GM12878 (cell line): ENCODE results near the gene ARL10.

Experiments used
- MYC ChIP-seq: IDR thresholded peaks from 2 replicates; pipeline ENCODE4 v1.6.1; 2011; ENCODE audit warnings: mild to moderate bottlenecking, low read length, moderate library complexity, inconsistent platforms; ENCODE audit not compliant: insufficient read depth, insufficient replicate concordance, insufficient read length, severe bottlenecking
- NR2C2 ChIP-seq: IDR thresholded peaks from 2 replicates; pipeline ENCODE4 v1.6.1; 2011; ENCODE audit warnings: borderline replicate concordance, low read depth; ENCODE audit not compliant: control insufficient read depth, insufficient read length
- POLR2A ChIP-seq: IDR thresholded peaks from 2 replicates; pipeline ENCODE4 v1.6.1; 2011; ENCODE audit warnings: low read depth, mild to moderate bottlenecking, low read length
- POLR2AphosphoS5 ChIP-seq: IDR thresholded peaks from 2 replicates; pipeline ENCODE4 v1.6.1; 2011; ENCODE audit warnings: mild to moderate bottlenecking, low read length, inconsistent platforms
- SMC3 ChIP-seq: IDR thresholded peaks from 2 replicates; pipeline ENCODE4 v1.6.1; 2011; ENCODE audit warnings: low read length, improper control_type of control experiment, borderline replicate concordance
- TCF3 ChIP-seq: IDR thresholded peaks from 2 replicates; pipeline ENCODE4 v1.6.1; 2012; ENCODE audit warnings: low read depth, mild to moderate bottlenecking, low read length, borderline replicate concordance; ENCODE audit not compliant: insufficient read depth
- YY1 ChIP-seq: IDR thresholded peaks from 2 replicates; pipeline ENCODE4 v1.6.1; 2011; ENCODE audit warnings: low read depth, mild to moderate bottlenecking, low read length
- TF ChIP-seq, protein P1 (sequence below), 3 experiments: IDR thresholded peaks in 2 of 3; conservative IDR thresholded peaks in 1 of 3; 2 replicates each; pipeline ENCODE4 v1.5.1; 2011; ENCODE audit warnings: low read depth in 3 of 3, low read length in 3 of 3, mild to moderate bottlenecking in 3 of 3, control low read depth in 2 of 3, moderate library complexity in 2 of 3, inconsistent platforms in 1 of 3, mixed read lengths in 1 of 3; ENCODE audit not compliant: control insufficient read depth in 2 of 3, insufficient read depth in 1 of 3; ENCODE audit errors: extremely low read depth in 1 of 3
- TF ChIP-seq, protein P2 (sequence below): IDR thresholded peaks from 2 replicates; pipeline ENCODE4 v1.6.1; 2012; ENCODE audit warnings: low read length, inconsistent platforms
- TF ChIP-seq, protein P3 (sequence below): fragments of 450-650 bp; formaldehyde crosslinking; IDR thresholded peaks from 2 replicates; pipeline ENCODE4 v1.5.0; 2022; ENCODE audit warnings: mild to moderate bottlenecking, missing genetic modification characterization

DNA sequence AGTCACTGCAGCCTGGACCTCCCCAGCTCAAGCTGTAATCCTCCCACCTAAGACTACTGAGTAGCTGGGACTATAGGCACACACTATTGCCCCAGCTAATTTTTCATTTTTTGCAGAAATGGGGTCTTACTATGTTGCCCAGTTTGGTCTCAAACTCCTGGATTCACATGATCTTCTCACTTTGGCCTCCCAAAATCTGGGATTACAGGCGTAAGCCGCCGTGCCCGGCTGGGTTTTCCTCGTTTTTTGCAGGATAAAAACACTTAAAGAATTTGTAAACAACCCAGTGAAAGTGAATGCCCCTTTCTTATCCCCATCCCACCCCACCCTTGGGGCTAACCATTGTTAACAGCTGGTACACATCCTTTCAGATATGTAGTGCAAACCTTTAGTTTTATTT is 43.3 kb downstream of the ARL10 start:
- TF ChIP-seq, protein P1, sequence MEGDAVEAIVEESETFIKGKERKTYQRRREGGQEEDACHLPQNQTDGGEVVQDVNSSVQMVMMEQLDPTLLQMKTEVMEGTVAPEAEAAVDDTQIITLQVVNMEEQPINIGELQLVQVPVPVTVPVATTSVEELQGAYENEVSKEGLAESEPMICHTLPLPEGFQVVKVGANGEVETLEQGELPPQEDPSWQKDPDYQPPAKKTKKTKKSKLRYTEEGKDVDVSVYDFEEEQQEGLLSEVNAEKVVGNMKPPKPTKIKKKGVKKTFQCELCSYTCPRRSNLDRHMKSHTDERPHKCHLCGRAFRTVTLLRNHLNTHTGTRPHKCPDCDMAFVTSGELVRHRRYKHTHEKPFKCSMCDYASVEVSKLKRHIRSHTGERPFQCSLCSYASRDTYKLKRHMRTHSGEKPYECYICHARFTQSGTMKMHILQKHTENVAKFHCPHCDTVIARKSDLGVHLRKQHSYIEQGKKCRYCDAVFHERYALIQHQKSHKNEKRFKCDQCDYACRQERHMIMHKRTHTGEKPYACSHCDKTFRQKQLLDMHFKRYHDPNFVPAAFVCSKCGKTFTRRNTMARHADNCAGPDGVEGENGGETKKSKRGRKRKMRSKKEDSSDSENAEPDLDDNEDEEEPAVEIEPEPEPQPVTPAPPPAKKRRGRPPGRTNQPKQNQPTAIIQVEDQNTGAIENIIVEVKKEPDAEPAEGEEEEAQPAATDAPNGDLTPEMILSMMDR (IDR thresholded peaks at IDR 0.05 in 2 of 3, conservative IDR thresholded peaks at IDR 0.05 in 1 of 3; ENCODE audit: control insufficient read depth in 2 of 3, extremely low read depth in 1 of 3, insufficient read depth in 1 of 3, low read depth in 3 of 3, low read length in 3 of 3), result no peak
- TF ChIP-seq SMC3, result no peak
- no peak for TF ChIP-seq NR2C2
- TF ChIP-seq, protein P2, sequence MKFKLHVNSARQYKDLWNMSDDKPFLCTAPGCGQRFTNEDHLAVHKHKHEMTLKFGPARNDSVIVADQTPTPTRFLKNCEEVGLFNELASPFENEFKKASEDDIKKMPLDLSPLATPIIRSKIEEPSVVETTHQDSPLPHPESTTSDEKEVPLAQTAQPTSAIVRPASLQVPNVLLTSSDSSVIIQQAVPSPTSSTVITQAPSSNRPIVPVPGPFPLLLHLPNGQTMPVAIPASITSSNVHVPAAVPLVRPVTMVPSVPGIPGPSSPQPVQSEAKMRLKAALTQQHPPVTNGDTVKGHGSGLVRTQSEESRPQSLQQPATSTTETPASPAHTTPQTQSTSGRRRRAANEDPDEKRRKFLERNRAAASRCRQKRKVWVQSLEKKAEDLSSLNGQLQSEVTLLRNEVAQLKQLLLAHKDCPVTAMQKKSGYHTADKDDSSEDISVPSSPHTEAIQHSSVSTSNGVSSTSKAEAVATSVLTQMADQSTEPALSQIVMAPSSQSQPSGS, result no peak
- TF ChIP-seq MYC, result no peak
- no peak for TF ChIP-seq YY1
- no peak for TF ChIP-seq POLR2AphosphoS5
- TF ChIP-seq, protein P3, sequence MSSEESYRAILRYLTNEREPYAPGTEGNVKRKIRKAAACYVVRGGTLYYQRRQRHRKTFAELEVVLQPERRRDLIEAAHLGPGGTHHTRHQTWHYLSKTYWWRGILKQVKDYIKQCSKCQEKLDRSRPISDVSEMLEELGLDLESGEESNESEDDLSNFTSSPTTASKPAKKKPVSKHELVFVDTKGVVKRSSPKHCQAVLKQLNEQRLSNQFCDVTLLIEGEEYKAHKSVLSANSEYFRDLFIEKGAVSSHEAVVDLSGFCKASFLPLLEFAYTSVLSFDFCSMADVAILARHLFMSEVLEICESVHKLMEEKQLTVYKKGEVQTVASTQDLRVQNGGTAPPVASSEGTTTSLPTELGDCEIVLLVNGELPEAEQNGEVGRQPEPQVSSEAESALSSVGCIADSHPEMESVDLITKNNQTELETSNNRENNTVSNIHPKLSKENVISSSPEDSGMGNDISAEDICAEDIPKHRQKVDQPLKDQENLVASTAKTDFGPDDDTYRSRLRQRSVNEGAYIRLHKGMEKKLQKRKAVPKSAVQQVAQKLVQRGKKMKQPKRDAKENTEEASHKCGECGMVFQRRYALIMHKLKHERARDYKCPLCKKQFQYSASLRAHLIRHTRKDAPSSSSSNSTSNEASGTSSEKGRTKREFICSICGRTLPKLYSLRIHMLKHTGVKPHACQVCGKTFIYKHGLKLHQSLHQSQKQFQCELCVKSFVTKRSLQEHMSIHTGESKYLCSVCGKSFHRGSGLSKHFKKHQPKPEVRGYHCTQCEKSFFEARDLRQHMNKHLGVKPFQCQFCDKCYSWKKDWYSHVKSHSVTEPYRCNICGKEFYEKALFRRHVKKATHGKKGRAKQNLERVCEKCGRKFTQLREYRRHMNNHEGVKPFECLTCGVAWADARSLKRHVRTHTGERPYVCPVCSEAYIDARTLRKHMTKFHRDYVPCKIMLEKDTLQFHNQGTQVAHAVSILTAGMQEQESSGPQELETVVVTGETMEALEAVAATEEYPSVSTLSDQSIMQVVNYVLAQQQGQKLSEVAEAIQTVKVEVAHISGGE (CRISPR knock-in tag), result no peak
- TF ChIP-seq TCF3, result no peak
- no peak for TF ChIP-seq POLR2A
